ENCODE results near the gene PRKAR2B. TPM values are rescaled to one million over a fixed set of nuclear protein-coding genes. Genes with fewer than 3 reads are reported as not detected.

PRKAR2B gene
- total and polyA plus RNA-seq, 2 of the 4 experiments (the other 2 are of a cell fraction) = 3.0 to 3.1 TPM

- H4K5ac ChIP-seq (ENCODE audit: low read depth, low read length) = no peak overlapping the region
- H2BK20ac ChIP-seq (ENCODE audit: low read depth, low read length) = no peak overlapping the region
- H3K9ac ChIP-seq (ENCODE audit: low read depth, low read length) = no peak overlapping the region
- no peak overlapping the region for H3K56ac ChIP-seq (ENCODE audit: extremely low read depth, insufficient read depth, low read length)
- POLR2A ChIA-PET (ENCODE audit: unreplicated experiment) = no interaction called here
- no peak overlapping the region for H2AFZ ChIP-seq (replicated peaks; ENCODE audit: low read length, poor library complexity)
- no peak overlapping the region for H3K4me3 ChIP-seq (ENCODE audit: insufficient read depth, low read depth, low read length)
- no peak overlapping the region for H3K23ac ChIP-seq (ENCODE audit: low read depth, low read length)
- H3K9me1 ChIP-seq (ENCODE audit: insufficient read depth, low read length) = no peaks in the 10 kb centered on the region; the same call in 1 of the 2 replicates
- no peak overlapping the region for H2AK5ac ChIP-seq (ENCODE audit: low read depth, low read length)
- no peaks in the 10 kb centered on the region for H3K79me1 ChIP-seq (ENCODE audit: low read depth in 1 of 2, low read length in 2 of 2)
- H4K20me1 ChIP-seq (ENCODE audit: insufficient read depth, low read length) = no peaks in the 10 kb centered on the region
- H3K36me3 ChIP-seq (ENCODE audit: control insufficient read depth, insufficient read depth, low read length) = no peaks in the 10 kb centered on the region
- H4K8ac ChIP-seq (ENCODE audit: low read depth in 2 of 2, low read length in 2 of 2) = no peak overlapping the region
- no peak overlapping the region for H3K4ac ChIP-seq (ENCODE audit: low read depth, low read length)
- DNase-seq (no peak), ATAC-seq (ENCODE audit: low read depth) (no peak)
- no peak overlapping the region for H2BK120ac ChIP-seq (ENCODE audit: low read depth, low read length)
- intact Hi-C loops (cut with micrococcal nuclease) = no loop called here
- CTCF ChIA-PET = no interaction called here
- H3K27me3 ChIP-seq (ENCODE audit: control insufficient read depth, insufficient read depth, low read length) = no peaks in the 10 kb centered on the region
- H4K91ac ChIP-seq (ENCODE audit: insufficient read depth, low read depth, low read length) = no peak overlapping the region
- no TSS peak for BruUV-seq (replicated peaks)
- TF ChIP-seq RCOR1 (IDR thresholded peaks at IDR 0.05; ENCODE audit: insufficient replicate concordance, low read length) (no peak), BHLHE40 (IDR thresholded peaks at IDR 0.05; ENCODE audit: low read depth, low read length) (no peak), MAZ (IDR thresholded peaks at IDR 0.05; ENCODE audit: borderline replicate concordance, low read depth, low read length) (no peak), POLR2A (IDR thresholded peaks at IDR 0.05; ENCODE audit: low read depth, low read length) (no peak), USF2 (IDR thresholded peaks at IDR 0.05; ENCODE audit: low read depth, low read length) (no peak), MAFK (IDR thresholded peaks at IDR 0.05; ENCODE audit: low read depth, low read length) (no peak), RAD21 (IDR thresholded peaks at IDR 0.05; ENCODE audit: low read length) (no peak), FOS (IDR thresholded peaks at IDR 0.05; ENCODE audit: low read depth, low read length) (no peak)
- H2BK5ac ChIP-seq (ENCODE audit: low read depth, low read length, poor library complexity, severe bottlenecking) = no peak overlapping the region
- H3K18ac ChIP-seq (ENCODE audit: low read depth, low read length) = no peak overlapping the region
- H3K14ac ChIP-seq (replicated peaks; ENCODE audit: low read depth, low read length) = no peak overlapping the region
- no peak overlapping the region for H2BK15ac ChIP-seq (ENCODE audit: low read depth, low read length)
- no peaks in the 10 kb centered on the region for H3K9me3 ChIP-seq (ENCODE audit: control insufficient read depth, insufficient read depth, low read length)
- no peaks in the 10 kb centered on the region for H3K4me1 ChIP-seq (ENCODE audit: control insufficient read depth, insufficient read depth, low read length)
- no peak overlapping the region for H3K27ac ChIP-seq (ENCODE audit: insufficient read depth, low read length)
- no CpG with 5 or more reads among the region's 1 CpG for WGBS, 2 experiments (ENCODE audit: extremely low coverage in 2 of 2, insufficient read length in 1 of 2)
- H2AK9ac ChIP-seq (replicated peaks; ENCODE audit: low read depth, low read length, poor library complexity) = no peak overlapping the region
- in situ Hi-C loops (cut with MboI; ENCODE audit: low sequenced_read_pairs) = no loop called here
- dilution Hi-C loops (cut with HindIII; ENCODE audit: low sequenced_read_pairs, unreplicated experiment) = no loop called here
- no peak overlapping the region for H3K4me2 ChIP-seq (ENCODE audit: low read depth, low read length)
Observed at GRCh38 chr7:107111196-107111595, 66.7 kb downstream of the PRKAR2B start.

Data from IMR-90 (cell line).